Endodermal cell (in vitro differentiated cells): ENCODE results near the gene ZDHHC14. TPM values are rescaled to one million over a fixed set of nuclear protein-coding genes. Genes with fewer than 3 reads are reported as not detected.

ENCODE experiments used
- DNase-seq: peaks from one replicate; pipeline ENCODE4 v3.0.0-alpha.2; 2017
- H3K27ac ChIP-seq: 2 replicates; pipeline ENCODE4 v1.5.1; 2013; ENCODE audit warnings: mild to moderate bottlenecking, low read depth, low read length, moderate library complexity
- H3K27me3 ChIP-seq: 2 replicates; pipeline ENCODE4 v1.6.1; 2013; ENCODE audit warnings: mild to moderate bottlenecking, low read length, moderate library complexity; ENCODE audit not compliant: insufficient read depth, control insufficient read depth, poor library complexity, severe bottlenecking
- H3K36me3 ChIP-seq: 2 replicates; pipeline ENCODE4 v1.7.0; 2013; ENCODE audit warnings: mild to moderate bottlenecking, low read length, moderate library complexity; ENCODE audit not compliant: control insufficient read depth, insufficient read depth
- H3K4me1 ChIP-seq: one replicate; pipeline ENCODE4 v1.7.0; 2013; ENCODE audit warnings: low read length; ENCODE audit not compliant: control insufficient read depth, insufficient read depth
- H3K4me3 ChIP-seq: 2 replicates; pipeline ENCODE4 v1.5.1; 2013; ENCODE audit warnings: mild to moderate bottlenecking, low read length, moderate library complexity
- H3K9ac ChIP-seq: 2 replicates; pipeline ENCODE4 v1.6.1; 2013; ENCODE audit warnings: mild to moderate bottlenecking, low read length, moderate library complexity; ENCODE audit not compliant: poor library complexity, severe bottlenecking; ENCODE audit errors: extremely low read depth
- H3K9me3 ChIP-seq: 2 replicates; pipeline ENCODE4 v1.6.1; 2013; ENCODE audit warnings: mild to moderate bottlenecking, low read length, moderate library complexity; ENCODE audit not compliant: control insufficient read depth
- H3K27ac Mint-ChIP-seq: 2 replicates; pipeline ENCODE4 v1.8.0; 2020; ENCODE audit warnings: mixed read lengths
- H3K27me3 Mint-ChIP-seq: 2 replicates; pipeline ENCODE4 v1.8.0; 2021; ENCODE audit warnings: mild to moderate bottlenecking, mixed read lengths; ENCODE audit not compliant: insufficient read depth
- H3K36me3 Mint-ChIP-seq: 2 replicates; pipeline ENCODE4 v1.8.0; 2020; ENCODE audit warnings: low read depth, mixed read lengths
- H3K4me1 Mint-ChIP-seq: 2 replicates; pipeline ENCODE4 v1.8.0; 2020; ENCODE audit warnings: mixed read lengths
- H3K4me3 Mint-ChIP-seq: 2 replicates; pipeline ENCODE4 v1.8.0; 2020; ENCODE audit warnings: mild to moderate bottlenecking, moderate library complexity, mixed read lengths
- H3K9me3 Mint-ChIP-seq: 2 replicates; pipeline ENCODE4 v1.8.0; 2020; ENCODE audit warnings: mild to moderate bottlenecking, mixed read lengths
- WGBS, 2 experiments: methylation state at CpG; one replicate each; pipeline versions ENCODE4 v1.1.5 to v1.1.7; 2013; ENCODE audit warnings: missing lambda C conversion rate in 2 of 2, mixed read lengths in 1 of 2; ENCODE audit not compliant: insufficient coverage in 1 of 2, insufficient read length in 1 of 2; 5-methylcytosine and 5-hydroxymethylcytosine counted together
- total RNA-seq, 2 donors: library from RNA; stranded (reverse); fragmentation: NEBNext Ultra II Directional in 1 of 2; extraction: Animal tissue kit (Norgen Biotek cat#: 25700) in 1 of 2; gene quantifications; 2 replicates in 1 of 2; 3 replicates in 1 of 2; pipeline ENCODE4 v1.2.1, GENCODE V29; 2021
- TF ChIP-seq, protein P1 (sequence below): fragments of 200-600 bp; sonication (generic); conservative IDR thresholded peaks from 2 replicates; pipeline ENCODE4 v1.5.0; 2021; ENCODE audit warnings: antibody characterized with exemption, mild to moderate bottlenecking

Gene ZDHHC14
- total RNA-seq, 2 donors from 2014 or later = 2.3 to 4.5 TPM

DNA sequence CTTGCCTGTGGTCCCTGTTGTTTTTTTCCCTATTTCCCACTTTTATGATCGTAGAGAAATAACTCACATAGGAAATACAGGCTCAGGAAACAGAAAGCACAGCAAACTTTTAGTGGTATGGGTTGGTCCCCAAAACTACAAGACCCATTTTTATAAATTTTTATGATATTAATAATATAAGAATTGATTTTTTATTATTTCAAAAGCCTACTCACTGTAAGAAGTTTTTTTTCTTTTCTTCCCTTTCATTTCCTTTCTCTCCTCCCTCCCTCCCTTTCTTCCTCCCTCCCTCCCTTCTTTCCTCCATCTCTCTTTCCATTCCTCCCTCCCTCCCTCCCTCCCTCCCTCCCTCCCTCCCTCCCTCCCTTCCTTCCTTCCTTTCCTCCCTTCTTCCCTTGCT is 141.5 kb downstream of the ZDHHC14 start:
- Histone ChIP-seq H3K27me3 (no peaks in the 10 kb centered on the region), H3K27ac (no peak overlapping the region), H3K36me3 (no peaks in the 10 kb centered on the region), H3K4me1 (peaks cover 7% of the 10 kb centered on the region), H3K9ac (no peak overlapping the region), H3K9me3 (peaks cover 7% of the 10 kb centered on the region), H3K4me3 (no peak overlapping the region)
- H3K4me3 Mint-ChIP-seq = no peak overlapping the region
- peaks cover 2% of the 10 kb centered on the region for H3K9me3 Mint-ChIP-seq
- H3K27me3 Mint-ChIP-seq = no peaks in the 10 kb centered on the region
- H3K27ac Mint-ChIP-seq = no peak overlapping the region
- 100% methylated on average over 1 of the region's 1 CpG; no CpG with 5 or more reads in 1 of the 2 experiments for WGBS, 2 experiments
- DNase-seq = no peak
- H3K4me1 Mint-ChIP-seq = peaks cover 14% of the 10 kb centered on the region
- H3K36me3 Mint-ChIP-seq = no peaks in the 10 kb centered on the region
- TF ChIP-seq, protein P1, sequence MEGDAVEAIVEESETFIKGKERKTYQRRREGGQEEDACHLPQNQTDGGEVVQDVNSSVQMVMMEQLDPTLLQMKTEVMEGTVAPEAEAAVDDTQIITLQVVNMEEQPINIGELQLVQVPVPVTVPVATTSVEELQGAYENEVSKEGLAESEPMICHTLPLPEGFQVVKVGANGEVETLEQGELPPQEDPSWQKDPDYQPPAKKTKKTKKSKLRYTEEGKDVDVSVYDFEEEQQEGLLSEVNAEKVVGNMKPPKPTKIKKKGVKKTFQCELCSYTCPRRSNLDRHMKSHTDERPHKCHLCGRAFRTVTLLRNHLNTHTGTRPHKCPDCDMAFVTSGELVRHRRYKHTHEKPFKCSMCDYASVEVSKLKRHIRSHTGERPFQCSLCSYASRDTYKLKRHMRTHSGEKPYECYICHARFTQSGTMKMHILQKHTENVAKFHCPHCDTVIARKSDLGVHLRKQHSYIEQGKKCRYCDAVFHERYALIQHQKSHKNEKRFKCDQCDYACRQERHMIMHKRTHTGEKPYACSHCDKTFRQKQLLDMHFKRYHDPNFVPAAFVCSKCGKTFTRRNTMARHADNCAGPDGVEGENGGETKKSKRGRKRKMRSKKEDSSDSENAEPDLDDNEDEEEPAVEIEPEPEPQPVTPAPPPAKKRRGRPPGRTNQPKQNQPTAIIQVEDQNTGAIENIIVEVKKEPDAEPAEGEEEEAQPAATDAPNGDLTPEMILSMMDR = no peak

- no peaks in the 10 kb centered on the region for H3K36me3 Mint-ChIP-seq
- TF ChIP-seq, protein P1 = no peak
- peaks cover 2% of the 10 kb centered on the region for H3K9me3 Mint-ChIP-seq
These were observed 143.7 kb downstream of the ZDHHC14 start for GRCh38 chr6:157524735-157525134.

DNA sequence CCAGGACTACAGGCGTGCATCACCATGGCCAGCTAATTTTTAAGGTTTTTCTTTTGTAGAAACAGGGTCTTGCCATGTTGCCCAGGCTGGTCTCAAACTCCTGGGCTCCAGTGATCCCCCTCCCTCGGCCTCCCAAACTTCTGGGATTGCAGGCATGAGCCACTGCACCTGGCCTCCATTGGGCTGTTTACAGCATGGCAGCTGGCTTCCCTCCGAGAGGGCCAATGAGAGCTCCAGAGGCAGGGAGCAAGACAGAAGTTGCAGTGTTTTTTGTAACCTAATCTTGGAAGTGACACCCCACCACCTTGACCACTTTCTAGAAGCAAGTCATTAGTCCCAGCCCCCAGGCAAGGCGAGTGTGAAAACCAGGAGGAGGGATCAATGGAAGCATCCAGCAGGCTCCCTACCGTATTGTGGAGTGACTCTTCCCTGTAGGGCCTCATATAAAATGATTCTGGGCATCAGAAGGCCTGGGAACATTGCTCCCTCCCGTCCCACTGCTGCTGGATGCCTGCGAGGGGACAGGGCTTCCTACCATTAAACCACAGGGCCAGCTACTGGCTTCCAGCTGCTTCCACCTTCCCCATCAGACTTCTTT is 144.4 kb downstream of the ZDHHC14 start:
- H3K27ac Mint-ChIP-seq = no peak overlapping the region
- H3K4me3 Mint-ChIP-seq = no peak overlapping the region
- 87 to 91% methylated on average over 5 to 7 of the region's 7 CpGs for WGBS, 2 experiments
- H3K9ac ChIP-seq = no peak overlapping the region
- peaks cover 3% of the 10 kb centered on the region for H3K4me1 ChIP-seq
- H3K4me3 ChIP-seq = no peak overlapping the region
- DNase-seq = no peak
- H3K27me3 ChIP-seq = no peaks in the 10 kb centered on the region
- no peaks in the 10 kb centered on the region for H3K27me3 Mint-ChIP-seq
- H3K27ac ChIP-seq = no peak overlapping the region
- no peaks in the 10 kb centered on the region for H3K36me3 ChIP-seq
- no peaks in the 10 kb centered on the region for H3K36me3 Mint-ChIP-seq
- peaks cover 5% of the 10 kb centered on the region for H3K4me1 Mint-ChIP-seq
- peaks cover 7% of the 10 kb centered on the region for H3K9me3 ChIP-seq
- H3K9me3 Mint-ChIP-seq = peaks cover 2% of the 10 kb centered on the region
- TF ChIP-seq, protein P1 = no peak

More at GRCh38 chr6:157524735-157525134, 143.7 kb downstream of the ZDHHC14 start:
- Histone ChIP-seq H3K4me3 (no peak overlapping the region), H3K4me1 (no peaks in the 10 kb centered on the region), H3K9me3 (peaks cover 7% of the 10 kb centered on the region), H3K36me3 (no peaks in the 10 kb centered on the region), H3K9ac (no peak overlapping the region), H3K27ac (no peak overlapping the region), H3K27me3 (no peaks in the 10 kb centered on the region)
- H3K4me3 Mint-ChIP-seq = no peak overlapping the region
- 90 to 100% methylated on average over 1 to 2 of the region's 2 CpGs for WGBS, 2 experiments
- H3K27ac Mint-ChIP-seq = no peak overlapping the region
- DNase-seq = no peak
- no peaks in the 10 kb centered on the region for H3K4me1 Mint-ChIP-seq
- no peaks in the 10 kb centered on the region for H3K27me3 Mint-ChIP-seq
